HG02610 (cell line): Measurements from ENCODE around the gene SPATA16.

Experiments used
- ATAC-seq: cut with Tn5 transposase; IDR thresholded peaks from one replicate; pipeline ENCODE4 v1.9.1; 2021; ENCODE audit warnings: mild to moderate bottlenecking, moderate library complexity; ENCODE audit not compliant: unreplicated experiment

SPATA16 gene

DNA sequence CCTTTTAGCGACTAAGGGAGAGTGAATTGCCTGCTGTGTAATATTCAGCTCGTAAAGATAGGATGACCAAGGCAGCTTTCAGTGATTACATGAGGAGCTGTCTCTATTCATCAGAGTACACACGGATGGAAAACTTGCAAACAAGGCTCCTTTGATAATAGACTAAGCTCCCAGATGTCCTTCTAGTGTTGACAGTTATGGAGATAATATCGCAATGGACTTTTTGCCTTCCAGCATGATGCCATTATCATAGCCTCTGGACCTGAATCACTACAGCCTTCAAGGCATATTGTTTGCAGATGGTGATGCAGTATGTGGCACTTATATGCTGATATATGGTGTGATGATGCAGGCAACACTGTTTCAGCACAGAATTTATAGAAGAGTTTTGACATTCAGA lies 296.6 kb downstream of the SPATA16 start:
- ATAC-seq: no peak

DNA sequence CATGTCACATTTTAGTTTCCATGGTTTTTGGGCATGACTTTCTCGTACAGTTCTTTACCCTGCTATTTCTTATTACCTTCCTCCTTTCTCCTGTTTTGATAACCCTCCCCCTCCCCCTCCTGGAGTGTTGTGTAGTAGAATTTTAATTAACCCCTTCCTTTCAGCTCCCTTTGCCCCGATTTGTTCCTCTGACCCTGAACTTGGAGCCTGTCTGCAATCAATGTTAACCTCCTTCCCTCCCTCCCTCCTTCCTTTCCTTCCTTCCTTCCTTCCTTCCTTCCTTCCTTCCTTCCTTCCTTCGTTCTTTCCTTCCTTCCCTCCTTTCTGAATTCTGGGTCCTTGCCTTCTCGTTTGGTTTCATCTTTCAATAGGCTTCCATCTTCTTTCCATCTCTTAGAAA lies 300.1 kb downstream of the SPATA16 start:
- no peak for ATAC-seq

DNA sequence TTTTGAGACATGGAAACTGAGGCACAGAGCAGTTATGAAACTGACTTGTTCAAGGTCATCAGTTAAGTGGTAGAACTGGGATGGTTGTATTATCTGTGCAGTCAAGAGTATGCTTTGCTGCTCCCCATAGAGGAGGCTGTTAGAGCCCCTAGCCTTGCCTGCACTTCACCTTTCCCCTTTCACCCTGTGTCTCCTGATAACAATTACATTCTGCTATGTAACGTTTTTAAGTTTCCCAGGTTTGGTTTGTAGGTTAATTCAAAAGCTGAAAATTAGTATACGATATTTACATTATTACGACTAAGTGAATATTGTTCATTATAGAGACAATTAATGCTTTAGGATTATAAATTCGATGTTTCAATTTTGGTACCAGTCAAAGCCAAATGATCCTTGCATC lies 300.6 kb downstream of the SPATA16 start:
- ATAC-seq: no peak

DNA sequence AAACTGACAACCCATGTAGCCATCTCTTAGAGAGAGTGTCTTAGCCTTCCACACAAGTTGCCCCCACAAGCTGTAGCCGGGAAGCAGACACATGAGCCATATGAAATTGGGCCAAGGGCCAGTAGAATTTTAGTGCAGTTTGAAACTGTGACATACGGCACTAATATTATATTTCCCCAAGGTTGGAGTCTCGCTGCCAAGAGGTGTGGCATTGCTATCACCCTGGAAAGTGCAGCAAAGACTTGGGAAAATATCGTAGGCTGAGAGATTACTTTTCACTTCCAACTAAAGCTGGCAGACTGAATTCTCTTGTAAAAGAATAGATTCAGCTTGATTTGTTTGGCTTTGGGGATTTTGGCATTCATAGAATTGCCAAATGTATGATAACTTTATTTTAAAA lies 301.4 kb downstream of the SPATA16 start:
- ATAC-seq: no peak
